ENCODE data around the gene TMEM81. TPM values are rescaled to one million over a fixed set of nuclear protein-coding genes. Genes with fewer than 3 reads are reported as not detected.

The TMEM81 gene
- total RNA-seq, 4 donors from 2014 or later = 1.6 to 4.5 (median 2.9) TPM

DNA sequence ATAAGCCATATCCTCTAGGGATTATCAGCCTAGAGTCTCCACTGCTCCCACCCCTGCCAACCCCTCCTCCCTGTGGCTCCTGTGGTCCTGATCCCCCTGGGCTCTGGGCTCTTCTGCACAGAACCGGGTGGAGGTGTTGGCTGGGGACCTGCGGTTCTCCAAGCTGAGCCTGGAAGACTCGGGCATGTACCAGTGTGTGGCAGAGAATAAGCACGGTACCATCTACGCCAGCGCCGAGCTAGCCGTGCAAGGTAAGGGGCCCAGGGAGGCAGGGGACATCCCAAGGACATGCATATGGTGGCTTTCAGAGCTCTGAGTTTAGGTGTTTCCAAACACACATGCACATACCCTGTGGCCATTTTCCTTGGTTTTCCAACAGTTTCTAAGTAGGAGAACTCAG lies 21.9 kb downstream of the TMEM81 start:
- H3K9me3 ChIP-seq = no peaks in the 10 kb centered on the region
- no peak overlapping the region for H3K4me3 ChIP-seq
- H3K4me1 ChIP-seq = peaks cover 0 to 11% (median 0%) of the 10 kb centered on the region in 3 donors
- WGBS, 2 donors (ENCODE audit: low coverage in 1 of 2) = no CpG with 5 or more reads among the region's 8 CpGs
- no peak overlapping the region for H3K27ac ChIP-seq
- ATAC-seq = no peak
- no peaks in the 10 kb centered on the region for H3K27me3 ChIP-seq
- H3K36me3 ChIP-seq = peaks cover 0 to 6% of the 10 kb centered on the region in 2 donors
- TF ChIP-seq POLR2AphosphoS5 (IDR thresholded peaks at IDR 0.05) (no peak), EP300 (IDR thresholded peaks at IDR 0.05) (no peak), POLR2A (IDR thresholded peaks at IDR 0.05) (no peak)
- TF ChIP-seq, protein P1, sequence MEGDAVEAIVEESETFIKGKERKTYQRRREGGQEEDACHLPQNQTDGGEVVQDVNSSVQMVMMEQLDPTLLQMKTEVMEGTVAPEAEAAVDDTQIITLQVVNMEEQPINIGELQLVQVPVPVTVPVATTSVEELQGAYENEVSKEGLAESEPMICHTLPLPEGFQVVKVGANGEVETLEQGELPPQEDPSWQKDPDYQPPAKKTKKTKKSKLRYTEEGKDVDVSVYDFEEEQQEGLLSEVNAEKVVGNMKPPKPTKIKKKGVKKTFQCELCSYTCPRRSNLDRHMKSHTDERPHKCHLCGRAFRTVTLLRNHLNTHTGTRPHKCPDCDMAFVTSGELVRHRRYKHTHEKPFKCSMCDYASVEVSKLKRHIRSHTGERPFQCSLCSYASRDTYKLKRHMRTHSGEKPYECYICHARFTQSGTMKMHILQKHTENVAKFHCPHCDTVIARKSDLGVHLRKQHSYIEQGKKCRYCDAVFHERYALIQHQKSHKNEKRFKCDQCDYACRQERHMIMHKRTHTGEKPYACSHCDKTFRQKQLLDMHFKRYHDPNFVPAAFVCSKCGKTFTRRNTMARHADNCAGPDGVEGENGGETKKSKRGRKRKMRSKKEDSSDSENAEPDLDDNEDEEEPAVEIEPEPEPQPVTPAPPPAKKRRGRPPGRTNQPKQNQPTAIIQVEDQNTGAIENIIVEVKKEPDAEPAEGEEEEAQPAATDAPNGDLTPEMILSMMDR (IDR thresholded peaks at IDR 0.05) = no peak

DNA sequence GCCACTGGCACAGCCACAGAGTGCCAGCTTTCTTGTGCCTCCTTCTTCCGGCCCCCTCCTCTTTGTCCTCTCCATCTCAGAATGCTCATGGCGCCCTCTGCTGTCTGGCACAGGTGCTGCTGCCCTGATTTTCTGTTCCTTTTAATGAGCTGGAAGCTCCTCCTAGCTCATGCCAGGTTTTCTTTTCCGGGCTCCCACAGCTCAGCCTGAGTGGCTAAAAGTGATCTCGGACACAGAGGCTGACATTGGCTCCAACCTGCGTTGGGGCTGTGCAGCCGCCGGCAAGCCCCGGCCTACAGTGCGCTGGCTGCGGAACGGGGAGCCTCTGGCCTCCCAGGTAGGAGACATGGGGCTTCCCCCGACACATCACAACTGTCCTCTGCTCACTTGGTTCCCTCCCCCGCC lies 22.6 kb downstream of the TMEM81 start:
- Histone ChIP-seq H3K27ac (no peak overlapping the region), H3K4me1 (peaks cover 0 to 11% (median 0%) of the 10 kb centered on the region in 3 donors), H3K9me3 (no peaks in the 10 kb centered on the region), H3K27me3 (no peaks in the 10 kb centered on the region), H3K36me3 (peaks cover 0 to 6% of the 10 kb centered on the region in 2 donors), H3K4me3 (no peak overlapping the region)
- 0% methylated on average over 1 to 4 of the region's 13 CpGs for WGBS, 2 donors (ENCODE audit: low coverage in 1 of 2)
- TF ChIP-seq POLR2A (IDR thresholded peaks at IDR 0.05) (no peak), EP300 (IDR thresholded peaks at IDR 0.05) (no peak), POLR2AphosphoS5 (IDR thresholded peaks at IDR 0.05) (no peak)
- TF ChIP-seq, protein P1 (IDR thresholded peaks at IDR 0.05) = peak in 3 of 4 experiments; percentile 70 to 89 (median 78)
- peak; percentile 43 for ATAC-seq

DNA sequence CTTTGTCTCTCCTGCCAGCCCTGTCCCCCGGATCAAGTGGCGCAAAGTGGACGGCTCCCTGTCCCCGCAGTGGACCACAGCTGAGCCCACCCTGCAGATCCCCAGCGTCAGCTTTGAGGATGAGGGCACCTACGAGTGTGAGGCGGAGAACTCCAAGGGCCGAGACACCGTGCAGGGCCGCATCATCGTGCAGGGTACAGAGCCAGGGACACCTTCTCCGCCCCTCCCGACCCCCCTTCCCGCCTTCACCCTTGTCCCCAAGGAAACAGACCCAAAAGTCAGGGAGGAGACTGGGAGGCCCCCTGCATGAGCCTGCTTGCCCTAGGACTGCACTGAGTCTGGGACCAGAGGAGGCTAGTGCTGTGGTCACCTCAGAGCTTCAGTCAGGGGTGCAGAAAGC lies 23.0 kb downstream of the TMEM81 start:
- Histone ChIP-seq H3K27ac (no peak overlapping the region), H3K4me3 (no peak overlapping the region), H3K36me3 (peaks cover 0 to 6% of the 10 kb centered on the region in 2 donors), H3K9me3 (no peaks in the 10 kb centered on the region), H3K4me1 (peaks cover 0 to 11% (median 0%) of the 10 kb centered on the region in 3 donors), H3K27me3 (no peaks in the 10 kb centered on the region)
- ATAC-seq = no peak
- no CpG with 5 or more reads among the region's 14 CpGs for WGBS, 2 donors (ENCODE audit: low coverage in 1 of 2)
- TF ChIP-seq POLR2AphosphoS5 (IDR thresholded peaks at IDR 0.05) (no peak), POLR2A (IDR thresholded peaks at IDR 0.05) (no peak), EP300 (IDR thresholded peaks at IDR 0.05) (no peak)
- TF ChIP-seq, protein P1 (IDR thresholded peaks at IDR 0.05) = no peak

DNA sequence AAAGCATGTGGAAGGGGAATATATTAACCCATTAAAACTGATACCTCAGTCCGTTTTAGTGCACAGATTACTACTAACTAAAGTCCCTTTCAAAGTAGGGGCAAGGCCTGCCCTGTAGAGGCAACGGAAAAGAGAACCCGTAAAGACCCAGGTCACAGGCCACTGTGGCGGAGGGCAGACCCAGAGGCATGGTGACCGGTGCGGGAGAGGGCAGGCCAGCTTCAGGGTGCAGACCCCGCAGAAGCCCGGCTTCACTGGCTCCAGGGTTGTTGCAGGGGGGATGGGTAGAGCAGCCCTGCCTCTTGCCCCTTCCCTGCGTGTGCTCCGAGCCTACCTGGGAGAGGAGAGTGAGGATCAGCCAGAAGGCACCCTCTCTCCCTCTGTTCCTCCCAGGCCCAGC lies 23.5 kb downstream of the TMEM81 start:
- H3K4me1 ChIP-seq = peaks cover 0 to 11% (median 0%) of the 10 kb centered on the region in 3 donors
- ATAC-seq = no peak
- no peak overlapping the region for H3K27ac ChIP-seq
- H3K36me3 ChIP-seq = peaks cover 0 to 6% of the 10 kb centered on the region in 2 donors
- H3K27me3 ChIP-seq = no peaks in the 10 kb centered on the region
- H3K4me3 ChIP-seq = no peak overlapping the region
- no peaks in the 10 kb centered on the region for H3K9me3 ChIP-seq
- TF ChIP-seq POLR2AphosphoS5 (IDR thresholded peaks at IDR 0.05) = no peak
- no peak for TF ChIP-seq POLR2A (IDR thresholded peaks at IDR 0.05)
- TF ChIP-seq EP300 (IDR thresholded peaks at IDR 0.05) = no peak
- TF ChIP-seq, protein P1 (IDR thresholded peaks at IDR 0.05) = no peak
- 80 to 84% methylated on average over 2 to 4 of the region's 10 CpGs for WGBS, 2 donors (ENCODE audit: low coverage in 1 of 2)

DNA sequence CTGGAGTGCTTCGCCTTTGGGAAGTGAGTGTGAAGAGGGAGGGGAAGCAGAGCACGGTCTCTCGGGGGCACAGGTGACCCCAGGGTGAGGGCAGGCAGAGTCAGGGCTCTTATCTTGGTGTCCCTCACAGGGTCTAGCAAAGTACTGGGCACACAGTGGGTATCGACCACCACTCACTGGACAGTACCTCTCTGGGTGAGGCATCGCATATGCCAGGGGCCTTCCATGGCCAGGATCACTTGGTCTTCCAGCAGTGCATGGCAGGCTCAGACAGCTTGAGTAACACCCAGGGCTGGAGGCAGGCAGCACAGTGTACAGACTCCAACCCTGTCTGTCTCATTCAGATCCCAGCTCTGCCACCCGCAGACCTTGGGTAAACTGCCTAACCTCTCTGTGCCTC lies 24.6 kb downstream of the TMEM81 start:
- no peak overlapping the region for H3K4me3 ChIP-seq
- no peak for ATAC-seq
- peaks cover 0 to 4% of the 10 kb centered on the region in 2 donors for H3K36me3 ChIP-seq
- H3K4me1 ChIP-seq = peaks cover 0 to 11% (median 0%) of the 10 kb centered on the region in 3 donors
- TF ChIP-seq EP300 (IDR thresholded peaks at IDR 0.05) = no peak
- no peak for TF ChIP-seq POLR2AphosphoS5 (IDR thresholded peaks at IDR 0.05)
- no peak for TF ChIP-seq POLR2A (IDR thresholded peaks at IDR 0.05)
- TF ChIP-seq, protein P1 (IDR thresholded peaks at IDR 0.05) = no peak
- 80% methylated on average over 1 to 2 of the region's 6 CpGs for WGBS, 2 donors (ENCODE audit: low coverage in 1 of 2)
- H3K27me3 ChIP-seq = no peaks in the 10 kb centered on the region
- H3K9me3 ChIP-seq = no peaks in the 10 kb centered on the region
- no peak overlapping the region for H3K27ac ChIP-seq

All from gastroesophageal sphincter (tissue), 4 donors.